ENCODE results near the gene ITFG2. TPM values are rescaled to one million over a fixed set of nuclear protein-coding genes. Genes with fewer than 3 reads are reported as not detected.

Gene ITFG2
- total RNA-seq, 1 donor from 2014 or later = 42.2 TPM

DNA sequence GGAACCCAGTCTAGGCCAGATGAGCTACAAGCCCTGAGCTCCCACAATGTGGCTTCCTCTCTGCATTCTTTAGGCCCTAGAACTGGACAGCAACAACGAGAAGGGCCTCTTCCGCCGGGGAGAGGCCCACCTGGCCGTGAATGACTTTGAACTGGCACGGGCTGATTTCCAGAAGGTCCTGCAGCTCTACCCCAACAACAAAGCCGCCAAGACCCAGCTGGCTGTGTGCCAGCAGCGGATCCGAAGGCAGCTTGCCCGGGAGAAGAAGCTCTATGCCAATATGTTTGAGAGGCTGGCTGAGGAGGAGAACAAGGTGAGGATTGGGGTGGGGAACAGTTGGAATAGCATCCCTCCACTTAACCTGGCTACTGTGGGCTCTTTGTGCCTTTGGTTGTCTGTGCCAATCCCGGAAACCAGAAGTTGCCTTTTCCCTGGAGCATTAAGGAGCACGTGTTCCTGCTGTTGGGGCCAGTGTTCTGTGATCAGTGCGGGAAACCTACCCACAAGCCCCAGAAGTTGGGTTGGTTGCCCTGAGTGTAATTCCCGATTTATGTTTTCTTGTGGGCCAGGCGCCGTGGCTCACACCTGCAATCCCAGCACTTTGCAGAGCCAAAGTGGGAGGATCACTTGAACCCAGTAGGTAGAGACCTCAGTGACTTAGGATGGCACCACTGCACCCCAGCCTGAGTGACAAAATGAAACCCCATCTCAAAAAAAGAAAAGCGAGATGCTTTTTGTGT lies 11.3 kb upstream of the ITFG2 start:
- H3K36me3 Mint-ChIP-seq (ENCODE audit: low read depth) = peaks cover 70% of the 10 kb centered on the region
- intact Hi-C loops (cut with micrococcal nuclease) = no loop called here
- no peaks in the 10 kb centered on the region for H3K27me3 Mint-ChIP-seq (ENCODE audit: insufficient read depth)
- H3K27ac Mint-ChIP-seq = no peak overlapping the region
- DNase-seq (ENCODE audit: low spot score) = no peak
- no peaks in the 10 kb centered on the region for H3K9me3 Mint-ChIP-seq
- H3K4me3 Mint-ChIP-seq = no peak overlapping the region
- H3K4me1 Mint-ChIP-seq (ENCODE audit: low read depth) = peaks cover 13% of the 10 kb centered on the region

DNA sequence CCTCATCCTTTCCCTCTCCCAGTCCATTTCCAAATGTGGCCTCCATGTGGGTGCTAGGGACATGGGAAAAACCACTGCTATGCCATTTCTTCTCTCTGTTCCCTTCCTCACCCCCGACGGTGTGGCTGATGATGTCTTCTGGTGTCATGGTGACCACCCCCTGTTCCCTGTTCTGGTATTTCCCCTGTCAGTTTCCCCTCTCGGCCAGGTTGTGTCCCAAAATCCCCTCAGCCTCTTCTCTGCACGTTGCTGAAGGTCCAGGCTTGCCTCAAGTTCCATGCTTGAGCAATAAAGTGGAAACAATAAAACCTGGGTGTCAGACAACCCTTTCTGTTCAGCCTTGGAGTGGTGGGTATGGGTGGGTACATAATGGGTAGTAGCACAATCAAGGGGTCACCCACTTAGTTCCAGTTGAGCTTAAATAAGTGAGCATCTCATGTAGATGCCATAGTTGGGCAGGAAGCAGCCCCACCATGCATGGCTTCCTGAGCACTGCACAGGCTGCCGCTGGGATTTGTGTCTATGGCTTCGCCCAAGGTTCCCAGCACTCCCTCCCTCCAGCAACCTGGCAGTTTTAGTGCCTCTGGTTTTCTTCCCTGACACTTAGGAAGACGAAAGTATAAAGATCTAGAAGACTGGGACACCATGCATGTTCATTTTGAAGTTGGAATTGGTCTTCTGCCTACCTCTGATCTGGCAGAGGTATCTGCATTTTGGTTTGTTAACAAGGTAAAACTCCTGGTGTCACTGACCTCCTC lies 8.7 kb upstream of the ITFG2 start:
- Mint-ChIP-seq H3K9me3 (no peaks in the 10 kb centered on the region), H3K4me1 (ENCODE audit: low read depth) (no peaks in the 10 kb centered on the region), H3K36me3 (ENCODE audit: low read depth) (peaks cover 55% of the 10 kb centered on the region), H3K4me3 (no peak overlapping the region), H3K27me3 (ENCODE audit: insufficient read depth) (no peaks in the 10 kb centered on the region), H3K27ac (no peak overlapping the region)
- no peak for DNase-seq (ENCODE audit: low spot score)
- intact Hi-C loops (cut with micrococcal nuclease) = no loop called here

DNA sequence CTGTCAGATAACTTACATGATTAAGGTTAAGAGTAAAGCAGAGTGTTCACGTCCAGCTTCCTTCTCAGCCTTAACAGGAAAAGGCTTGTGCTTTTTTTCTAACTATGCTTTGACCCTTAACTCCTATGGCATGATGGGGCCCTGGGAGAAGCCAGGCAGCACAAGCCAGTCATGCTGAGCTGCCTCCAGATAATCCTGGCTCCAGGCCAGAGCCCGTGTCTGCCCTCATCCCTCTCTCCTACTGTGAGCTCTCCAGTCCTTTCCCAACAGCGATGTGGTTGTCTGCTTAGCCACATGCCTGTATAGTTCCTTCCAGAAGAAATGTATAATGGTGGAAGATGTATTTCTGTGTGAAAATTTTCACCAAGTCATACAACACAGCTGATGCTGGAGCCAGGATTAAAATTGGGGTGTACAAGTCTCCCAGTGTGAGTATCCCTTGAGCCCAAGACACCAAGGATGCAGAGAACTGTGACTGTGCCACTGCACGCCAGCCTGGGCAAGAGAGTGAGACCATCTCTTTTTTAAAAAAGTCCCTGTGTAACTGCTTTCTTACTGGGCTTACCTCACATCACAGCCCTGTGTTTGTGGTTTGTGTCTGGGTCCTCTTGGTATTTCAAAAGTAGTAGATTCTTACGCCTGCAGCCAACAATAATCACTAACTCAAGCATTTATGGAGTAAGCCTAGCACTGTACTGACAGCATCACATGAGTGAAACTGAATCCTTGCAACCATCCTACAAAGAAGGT lies 7.9 kb upstream of the ITFG2 start:
- Mint-ChIP-seq H3K4me3 (no peak overlapping the region), H3K4me1 (ENCODE audit: low read depth) (no peaks in the 10 kb centered on the region), H3K36me3 (ENCODE audit: low read depth) (peaks cover 52% of the 10 kb centered on the region), H3K27me3 (ENCODE audit: insufficient read depth) (no peaks in the 10 kb centered on the region), H3K27ac (no peak overlapping the region), H3K9me3 (no peaks in the 10 kb centered on the region)
- DNase-seq (ENCODE audit: low spot score) = no peak
- intact Hi-C loops (cut with micrococcal nuclease) = no loop called here

DNA sequence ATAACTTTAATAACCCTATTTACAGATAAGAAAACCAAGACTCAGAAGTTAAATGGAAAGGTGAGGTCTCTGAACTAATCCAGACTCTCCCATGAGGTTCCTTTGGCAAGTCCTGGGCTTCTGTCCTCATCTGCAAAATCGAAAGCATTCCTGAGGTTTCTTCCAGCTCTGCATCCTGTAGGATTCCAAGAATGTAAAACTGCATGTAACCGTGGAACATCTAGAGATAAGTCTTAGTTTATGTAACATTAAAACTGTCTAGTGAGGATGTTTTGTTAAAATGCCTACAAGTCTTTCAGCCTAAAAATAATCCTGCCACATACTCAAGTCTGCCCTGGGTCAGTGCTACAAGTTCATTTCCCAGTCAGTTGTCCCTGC lies 7.3 kb upstream of the ITFG2 start:
- H3K4me1 Mint-ChIP-seq (ENCODE audit: low read depth) = no peaks in the 10 kb centered on the region
- H3K27ac Mint-ChIP-seq = no peak overlapping the region
- no peaks in the 10 kb centered on the region for H3K27me3 Mint-ChIP-seq (ENCODE audit: insufficient read depth)
- no peak overlapping the region for H3K4me3 Mint-ChIP-seq
- peaks cover 49% of the 10 kb centered on the region for H3K36me3 Mint-ChIP-seq (ENCODE audit: low read depth)
- H3K9me3 Mint-ChIP-seq = no peaks in the 10 kb centered on the region
- intact Hi-C loops (cut with micrococcal nuclease) = no loop called here
- no peak for DNase-seq (ENCODE audit: low spot score)

DNA sequence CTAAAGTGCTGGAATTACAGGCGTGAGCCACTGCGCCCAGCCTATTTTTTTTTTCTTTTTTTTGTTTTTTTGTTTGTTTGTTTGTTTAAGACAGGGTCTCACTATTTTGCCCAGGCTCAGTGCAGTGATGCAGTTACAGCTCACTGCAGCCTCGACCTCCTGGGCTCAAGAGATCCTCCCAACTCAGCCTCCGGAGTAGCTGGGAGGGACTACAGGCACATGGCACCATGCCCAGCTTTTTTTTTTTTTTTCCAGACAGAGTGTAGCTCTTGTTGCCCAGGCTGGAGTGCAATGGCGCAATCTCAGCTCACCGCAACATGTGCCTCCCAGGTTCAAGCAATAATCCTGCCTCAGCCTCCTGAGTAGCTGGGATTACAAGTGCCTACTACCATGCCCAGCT lies 5.8 kb upstream of the ITFG2 start:
- Mint-ChIP-seq H3K9me3 (no peaks in the 10 kb centered on the region), H3K27ac (no peak overlapping the region), H3K36me3 (ENCODE audit: low read depth) (peaks cover 38% of the 10 kb centered on the region), H3K4me1 (ENCODE audit: low read depth) (peaks cover 2% of the 10 kb centered on the region), H3K27me3 (ENCODE audit: insufficient read depth) (no peaks in the 10 kb centered on the region), H3K4me3 (no peak overlapping the region)
- no peak for DNase-seq (ENCODE audit: low spot score)
- intact Hi-C loops (cut with micrococcal nuclease) = no loop called here

DNA sequence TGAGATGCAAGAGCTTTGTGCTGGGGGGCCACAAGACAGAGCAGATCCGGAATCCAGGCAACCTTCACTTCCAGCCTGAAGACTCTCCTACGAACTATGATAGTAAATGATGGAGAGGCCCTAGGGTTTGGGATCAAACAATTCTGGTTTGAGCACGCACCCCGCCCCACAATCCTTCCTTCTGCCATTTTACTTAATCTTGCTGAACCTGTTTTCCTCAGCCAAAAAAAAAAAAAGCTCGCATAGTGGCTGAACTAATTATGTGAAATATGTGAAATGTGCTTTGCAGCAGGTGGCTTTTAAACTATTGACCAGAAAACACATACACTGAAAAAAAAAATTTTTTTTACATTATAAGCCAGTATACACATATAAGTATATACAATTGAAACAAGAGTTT lies 667 bp upstream of the ITFG2 start:
- DNase-seq (ENCODE audit: low spot score) = no peak
- no peaks in the 10 kb centered on the region for H3K27me3 Mint-ChIP-seq (ENCODE audit: insufficient read depth)
- peaks cover 23% of the 10 kb centered on the region for H3K4me1 Mint-ChIP-seq (ENCODE audit: low read depth)
- H3K27ac Mint-ChIP-seq = peak overlapping the region; percentile 100
- peaks cover 15% of the 10 kb centered on the region for H3K36me3 Mint-ChIP-seq (ENCODE audit: low read depth)
- H3K9me3 Mint-ChIP-seq = no peaks in the 10 kb centered on the region
- peak overlapping the region; percentile 99 for H3K4me3 Mint-ChIP-seq
- intact Hi-C loops (cut with micrococcal nuclease) = loop anchor here (1.0 to 5.0 kb wide), 11 partner anchors 18 to 1510 kb away; partner anchors contain the start of genes DCP1B, FKBP4, FOXM1 and RHNO1

DNA sequence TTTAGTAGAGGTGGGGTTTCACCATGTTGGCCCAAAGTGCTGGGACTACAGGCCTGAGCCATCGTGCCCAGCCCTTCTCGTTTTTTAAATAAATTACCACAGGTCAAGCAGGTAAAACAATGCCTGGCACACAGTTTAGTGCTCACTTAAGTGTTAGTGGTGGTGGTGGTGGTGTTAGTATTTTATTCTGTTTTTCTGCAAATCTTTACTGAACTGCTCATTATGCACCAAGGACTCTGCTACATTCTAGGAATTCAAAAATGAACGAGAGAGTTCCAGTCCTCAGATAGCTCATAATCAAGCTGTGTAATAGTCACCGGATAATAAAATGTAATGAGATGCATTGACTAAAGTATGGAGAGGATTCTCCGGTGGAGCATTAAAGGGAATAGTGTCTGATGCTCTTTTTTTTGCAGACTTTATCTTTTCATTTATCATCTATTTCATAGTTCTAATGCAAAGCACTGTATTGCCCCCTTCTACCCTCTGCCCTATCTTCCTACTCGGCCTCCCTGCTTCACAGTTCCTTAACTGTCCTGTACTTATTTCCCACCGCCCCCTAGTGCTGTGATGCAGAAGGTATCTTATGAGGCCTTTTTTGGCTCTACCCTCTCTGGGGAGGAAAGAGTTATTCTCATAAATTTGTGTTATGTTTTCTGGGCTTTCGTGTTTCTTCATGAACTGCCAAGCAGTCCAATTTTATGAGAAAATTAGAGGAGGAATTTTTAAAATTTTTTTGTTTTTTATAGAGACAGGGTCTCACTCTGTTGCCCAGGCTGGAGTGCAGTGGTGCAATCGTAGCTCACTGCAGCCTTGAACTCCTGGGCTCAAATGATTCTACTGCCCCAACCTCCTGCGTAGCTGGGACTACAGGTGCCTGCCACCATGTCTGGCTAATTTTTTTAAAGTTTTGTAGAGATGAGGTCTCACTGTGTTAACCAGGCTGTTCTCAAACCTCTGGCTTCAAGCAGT lies 1.0 kb downstream of the ITFG2 start:
- intact Hi-C loops (cut with micrococcal nuclease) = loop anchor here (1.0 to 5.0 kb wide), 5 partner anchors 55 to 1509 kb away; partner anchors contain the start of genes DCP1B, TIGAR and TSPAN9
- DNase-seq (ENCODE audit: low spot score) = peak; percentile 31
- Mint-ChIP-seq H3K36me3 (ENCODE audit: low read depth) (peaks cover 19% of the 10 kb centered on the region), H3K9me3 (no peaks in the 10 kb centered on the region), H3K27ac (peak overlapping the region; percentile 100), H3K4me3 (peak overlapping the region; percentile 99), H3K4me1 (ENCODE audit: low read depth) (peaks cover 23% of the 10 kb centered on the region), H3K27me3 (ENCODE audit: insufficient read depth) (no peaks in the 10 kb centered on the region)

DNA sequence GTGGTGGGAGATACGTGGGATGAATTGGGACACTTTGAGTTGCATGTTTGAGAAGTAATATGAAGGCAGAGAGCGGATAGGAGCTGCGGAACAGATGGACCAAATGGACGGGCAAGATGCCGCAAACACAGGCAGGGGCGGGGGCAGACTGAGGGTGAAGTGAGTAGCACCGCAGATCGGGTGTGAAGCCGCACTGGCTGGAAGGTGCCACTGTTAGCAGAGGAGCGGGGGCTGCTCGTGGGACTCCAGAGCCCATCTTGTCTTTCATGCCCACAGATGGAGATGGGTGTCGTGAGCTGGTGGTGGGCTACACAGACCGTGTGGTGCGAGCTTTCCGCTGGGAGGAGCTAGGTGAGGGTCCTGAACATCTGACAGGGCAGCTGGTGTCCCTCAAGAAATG lies 7.3 kb downstream of the ITFG2 start:
- H3K27me3 Mint-ChIP-seq (ENCODE audit: insufficient read depth) = no peaks in the 10 kb centered on the region
- intact Hi-C loops (cut with micrococcal nuclease) = no loop called here
- H3K4me3 Mint-ChIP-seq = no peak overlapping the region
- H3K27ac Mint-ChIP-seq = no peak overlapping the region
- H3K4me1 Mint-ChIP-seq (ENCODE audit: low read depth) = no peaks in the 10 kb centered on the region
- H3K9me3 Mint-ChIP-seq = no peaks in the 10 kb centered on the region
- peaks cover 33% of the 10 kb centered on the region for H3K36me3 Mint-ChIP-seq (ENCODE audit: low read depth)
- no peak for DNase-seq (ENCODE audit: low spot score)

DNA sequence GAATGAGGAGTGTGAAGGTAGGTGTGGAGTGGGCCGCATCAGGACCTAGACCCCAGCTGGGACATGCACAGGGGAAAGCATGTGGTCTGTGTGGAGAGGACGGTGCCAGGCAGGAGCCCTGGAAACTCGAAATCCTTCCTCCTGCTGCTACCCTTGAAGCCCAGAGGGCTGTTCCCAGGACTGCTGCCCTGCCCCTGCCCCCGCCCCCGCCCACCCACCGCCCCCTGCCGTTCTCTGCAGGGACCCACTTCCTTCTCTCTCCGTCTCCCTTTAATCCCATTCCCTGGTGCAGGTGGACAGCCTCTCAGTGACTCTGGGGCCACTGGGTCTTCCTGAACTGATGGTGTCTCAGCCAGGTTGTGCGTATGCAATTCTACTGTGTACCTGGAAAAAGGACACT lies 8.0 kb downstream of the ITFG2 start:
- no peak overlapping the region for H3K4me3 Mint-ChIP-seq
- peaks cover 34% of the 10 kb centered on the region for H3K36me3 Mint-ChIP-seq (ENCODE audit: low read depth)
- DNase-seq (ENCODE audit: low spot score) = no peak
- no peaks in the 10 kb centered on the region for H3K4me1 Mint-ChIP-seq (ENCODE audit: low read depth)
- peak overlapping the region; percentile 16 for H3K27ac Mint-ChIP-seq
- no peaks in the 10 kb centered on the region for H3K27me3 Mint-ChIP-seq (ENCODE audit: insufficient read depth)
- H3K9me3 Mint-ChIP-seq = no peaks in the 10 kb centered on the region
- intact Hi-C loops (cut with micrococcal nuclease) = no loop called here

DNA sequence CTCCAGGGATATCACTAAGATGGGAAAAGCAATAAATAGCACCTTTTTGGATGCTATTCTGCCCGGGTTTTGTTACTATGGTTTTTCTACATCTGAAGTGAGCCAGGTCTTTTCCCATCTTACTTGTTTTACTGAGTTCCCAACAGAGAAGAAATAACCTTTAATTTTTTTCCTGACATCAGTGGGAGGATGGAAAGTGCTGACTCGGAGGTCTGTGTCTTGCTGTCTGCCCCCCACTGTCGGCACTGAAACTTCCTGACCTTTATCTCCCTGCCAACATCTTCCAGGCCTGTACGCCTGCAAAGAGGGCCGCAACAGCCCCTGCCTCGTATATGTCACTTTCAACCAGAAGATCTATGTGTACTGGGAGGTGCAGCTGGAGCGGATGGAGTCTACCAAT lies 11.0 kb downstream of the ITFG2 start:
- DNase-seq (ENCODE audit: low spot score) = no peak
- Mint-ChIP-seq H3K4me3 (no peak overlapping the region), H3K27me3 (ENCODE audit: insufficient read depth) (no peaks in the 10 kb centered on the region), H3K36me3 (ENCODE audit: low read depth) (peaks cover 33% of the 10 kb centered on the region), H3K9me3 (no peaks in the 10 kb centered on the region), H3K27ac (no peak overlapping the region), H3K4me1 (ENCODE audit: low read depth) (no peaks in the 10 kb centered on the region)
- intact Hi-C loops (cut with micrococcal nuclease) = no loop called here

DNA sequence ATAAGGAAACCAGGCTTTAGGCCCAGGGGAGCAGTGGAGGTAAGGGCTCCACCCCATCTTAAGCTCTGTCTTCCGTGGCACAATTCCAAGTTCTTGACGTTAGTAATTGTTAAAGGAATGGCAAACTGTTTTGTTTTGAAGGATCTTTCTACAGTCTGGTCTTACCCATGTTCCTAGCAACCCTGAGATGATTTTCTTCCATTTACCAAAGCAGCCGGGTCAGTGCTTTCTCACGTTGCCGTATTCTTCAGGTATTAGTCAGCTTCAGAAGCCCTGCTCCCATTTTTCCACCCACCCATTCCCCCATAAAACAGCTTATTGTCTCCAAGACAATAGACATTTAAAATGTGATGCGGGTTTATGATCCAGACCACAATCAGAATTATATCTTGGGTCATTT lies 12.1 kb downstream of the ITFG2 start:
- H3K27ac Mint-ChIP-seq = no peak overlapping the region
- intact Hi-C loops (cut with micrococcal nuclease) = no loop called here
- peaks cover 32% of the 10 kb centered on the region for H3K36me3 Mint-ChIP-seq (ENCODE audit: low read depth)
- no peaks in the 10 kb centered on the region for H3K4me1 Mint-ChIP-seq (ENCODE audit: low read depth)
- H3K9me3 Mint-ChIP-seq = no peaks in the 10 kb centered on the region
- no peak for DNase-seq (ENCODE audit: low spot score)
- H3K4me3 Mint-ChIP-seq = no peak overlapping the region
- H3K27me3 Mint-ChIP-seq (ENCODE audit: insufficient read depth) = no peaks in the 10 kb centered on the region

DNA sequence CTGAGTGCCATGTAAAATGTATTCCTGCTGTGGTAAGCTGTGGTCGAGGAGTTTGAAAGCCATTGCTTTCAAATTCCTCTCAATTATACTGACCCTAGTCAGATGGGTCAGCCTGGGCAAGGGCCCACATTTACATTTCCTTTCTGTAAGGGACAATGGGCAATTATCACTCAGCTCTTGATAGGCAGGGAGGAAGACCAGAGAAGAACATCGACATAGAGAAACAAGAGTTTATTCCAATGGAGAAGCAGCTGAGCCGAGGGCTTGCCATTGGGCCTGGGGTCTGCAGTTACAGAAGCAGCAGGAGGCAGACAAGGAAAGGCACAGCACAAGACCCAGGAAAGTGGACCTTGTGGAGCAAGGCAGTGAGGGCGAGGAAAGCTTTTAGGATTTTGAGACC lies 12.7 kb downstream of the ITFG2 start:
- Mint-ChIP-seq H3K36me3 (ENCODE audit: low read depth) (peaks cover 26% of the 10 kb centered on the region), H3K27ac (no peak overlapping the region)

More for the DNA sequence above, 12.7 kb downstream of the ITFG2 start:
- no peak for DNase-seq (ENCODE audit: low spot score)
- Mint-ChIP-seq H3K27me3 (ENCODE audit: insufficient read depth) (no peaks in the 10 kb centered on the region), H3K4me3 (no peak overlapping the region), H3K4me1 (ENCODE audit: low read depth) (no peaks in the 10 kb centered on the region), H3K9me3 (no peaks in the 10 kb centered on the region)
- intact Hi-C loops (cut with micrococcal nuclease) = no loop called here
